RCC 7860 (cell line): ENCODE data around the gene R3HCC1L.
"Not testable (repeated sequence)": the region's sequence is repeated elsewhere in the genome, so short reads cannot be mapped to it uniquely, and the experiment has no call there.

Experiments
- DNase-seq: peaks from one replicate; pipeline ENCODE4 v3.0.0-alpha.2; 2015; ENCODE audit warnings: low spot score
- FAIRE-seq: peaks from 2 replicates; lab custom pipeline; 2012; peaks lifted over from hg19 to GRCh38; lab: Jason Lieb, UNC

R3HCC1L gene

DNA sequence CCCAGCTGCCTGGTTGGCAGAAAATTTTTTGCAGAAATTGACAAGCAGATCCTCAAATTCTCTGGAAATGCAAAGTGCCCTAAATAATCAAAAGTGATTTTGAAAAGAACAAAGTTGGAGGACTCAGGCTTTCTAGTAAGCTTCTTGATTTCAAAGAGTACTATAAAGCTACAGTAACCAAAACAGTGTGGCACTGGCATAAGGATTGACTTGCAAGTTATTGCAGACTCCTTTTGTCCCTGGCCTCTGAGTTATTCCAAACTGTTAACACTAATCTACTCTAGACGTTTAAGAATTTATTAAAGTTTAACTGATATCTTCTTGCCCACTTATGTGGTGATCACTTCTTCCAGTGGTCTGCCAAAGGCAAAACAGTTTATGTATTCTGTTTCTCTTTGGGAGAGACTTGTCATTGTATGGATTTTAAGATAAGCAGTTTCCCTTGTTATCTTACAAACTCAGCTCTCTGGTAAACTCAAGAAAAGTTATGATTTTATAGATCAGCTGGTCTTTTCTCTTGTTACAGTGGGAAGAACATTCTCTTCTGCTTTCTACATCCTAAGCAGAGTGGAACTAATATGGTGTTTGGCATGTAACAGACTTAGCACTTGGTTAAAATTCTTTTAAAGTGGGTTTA is 92.2 kb downstream of the R3HCC1L start:
- no peak for FAIRE-seq
- no peak for DNase-seq

GRCh38 chr10:98227713-98228112 is 93.3 kb downstream of the R3HCC1L start:
- not testable (repeated sequence) for FAIRE-seq, DNase-seq

GRCh38 chr10:98228266-98228665 is 93.8 kb downstream of the R3HCC1L start:
- DNase-seq, FAIRE-seq: not testable (repeated sequence)

DNA sequence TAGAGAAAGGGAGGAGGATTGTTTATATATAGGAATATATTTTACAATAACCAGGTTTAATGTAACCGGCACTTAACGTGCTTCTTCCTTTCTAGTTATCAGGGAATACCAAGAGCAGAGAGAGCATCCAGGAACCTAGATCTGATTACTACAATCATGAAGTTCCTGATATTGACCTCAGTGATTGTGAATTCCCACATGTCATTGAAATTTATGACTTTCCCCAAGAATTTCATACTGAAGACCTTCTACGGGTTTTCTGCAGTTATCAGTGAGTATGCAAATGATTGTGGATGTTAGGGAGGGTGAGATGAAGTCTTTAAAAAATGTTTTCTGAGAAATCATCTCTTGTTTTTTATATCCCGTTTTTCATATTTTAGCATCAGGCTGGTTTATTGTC is 97.0 kb downstream of the R3HCC1L start:
- FAIRE-seq (no peak), DNase-seq (no peak)

GRCh38 chr10:98235846-98236245 is 101.4 kb downstream of the R3HCC1L start:
- DNase-seq (no peak), FAIRE-seq (no peak)

DNA sequence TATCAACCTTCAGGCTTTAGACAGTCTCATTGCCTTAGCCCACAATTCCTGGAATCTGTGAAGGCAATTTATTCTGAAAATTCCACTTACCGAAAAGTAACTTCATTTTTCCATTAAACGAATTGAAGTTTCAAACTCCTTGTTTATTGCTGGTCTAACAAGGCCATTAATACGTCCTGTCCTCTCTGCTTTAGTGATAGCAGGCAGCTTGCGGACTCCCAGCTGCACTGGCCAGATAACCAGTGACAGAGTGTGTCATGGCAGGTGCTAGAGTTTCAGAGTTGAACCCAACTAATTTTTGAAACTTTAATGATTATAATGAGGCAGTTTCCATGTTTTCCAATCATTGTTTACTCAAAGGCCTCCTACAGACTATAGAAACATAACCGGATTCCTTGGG is 102.4 kb downstream of the R3HCC1L start:
- DNase-seq (no peak), FAIRE-seq (no peak)

DNA sequence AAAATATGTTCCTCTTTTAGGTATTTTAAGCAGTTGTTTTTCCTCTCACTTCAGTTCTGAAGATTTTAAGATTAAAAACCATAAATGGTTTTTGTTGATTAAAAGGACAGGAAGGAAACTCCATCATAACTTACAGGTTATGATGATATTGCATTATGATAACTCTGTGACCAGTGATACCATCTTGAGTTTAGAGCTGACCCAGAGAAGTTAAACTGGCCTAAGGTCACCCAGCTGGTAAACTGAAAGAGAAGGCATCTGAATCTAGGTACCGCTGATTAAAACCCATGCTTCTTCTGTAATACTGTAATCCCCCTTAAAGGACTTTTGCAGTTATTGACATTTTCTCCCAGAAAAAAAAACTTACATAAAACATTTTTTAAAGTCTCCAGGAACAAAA is 103.9 kb downstream of the R3HCC1L start:
- DNase-seq = no peak
- FAIRE-seq = no peak

- FAIRE-seq = no peak
- DNase-seq = no peak
Observed at GRCh38 chr10:98240524-98240923, 106.1 kb downstream of the R3HCC1L start.

- no peak for FAIRE-seq
- DNase-seq = no peak
Observed at GRCh38 chr10:98242823-98243222, 108.4 kb downstream of the R3HCC1L start.

GRCh38 chr10:98244141-98244540 is 109.7 kb downstream of the R3HCC1L start:
- no peak for FAIRE-seq

DNA sequence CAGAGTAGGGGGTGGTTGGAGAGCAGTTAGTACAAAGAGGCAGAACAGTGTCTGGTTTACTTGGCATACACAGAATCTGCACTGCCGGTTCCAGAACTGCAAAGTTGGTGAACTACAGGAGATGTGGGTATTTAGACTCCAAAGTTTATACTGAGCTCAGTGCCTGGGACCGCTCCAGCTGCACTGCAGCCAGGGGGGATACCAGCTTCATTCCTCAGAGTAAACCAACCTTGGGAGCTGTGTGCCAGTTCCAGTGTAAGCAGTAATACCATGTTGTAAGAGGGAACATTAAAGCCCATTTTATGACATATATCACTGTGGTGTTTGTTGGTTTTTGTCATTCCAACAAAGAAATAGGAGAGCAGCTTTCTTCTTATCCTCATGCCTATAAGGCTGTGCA is 110.1 kb downstream of the R3HCC1L start:
- no peak for DNase-seq
- FAIRE-seq = no peak

More at GRCh38 chr10:98244141-98244540, 109.7 kb downstream of the R3HCC1L start:
- no peak for DNase-seq

GRCh38 chr10:98246911-98247805 is 112.7 kb downstream of the R3HCC1L start:
- FAIRE-seq (no peak), DNase-seq (no peak)

- no peak for FAIRE-seq
- DNase-seq = no peak
Observed at GRCh38 chr10:98248018-98248417, 113.6 kb downstream of the R3HCC1L start.

GRCh38 chr10:98249134-98249533 is 114.7 kb downstream of the R3HCC1L start:
- DNase-seq = no peak
- no peak for FAIRE-seq

DNA sequence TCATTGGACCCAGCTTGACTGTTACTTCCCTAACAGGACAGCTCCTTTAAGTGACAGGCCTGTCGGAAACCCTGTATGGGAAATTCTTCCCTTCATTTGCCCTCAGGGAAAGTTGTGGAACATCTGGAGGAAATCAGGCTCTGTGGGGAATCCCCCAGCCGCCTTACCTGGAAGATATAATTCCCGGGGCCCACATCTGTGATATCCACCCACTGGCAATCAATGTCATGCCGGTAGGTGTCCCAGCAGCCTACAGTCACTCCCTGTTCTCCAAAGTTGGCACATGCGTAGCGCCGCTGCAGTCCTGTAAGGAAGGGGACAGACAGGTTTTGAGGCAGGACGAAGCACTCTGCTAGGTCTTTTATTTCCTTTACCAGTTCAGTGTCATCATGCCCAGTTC is 116.9 kb downstream of the R3HCC1L start:
- FAIRE-seq (no peak), DNase-seq (no peak)

GRCh38 chr10:98252464-98252863 is 118.0 kb downstream of the R3HCC1L start:
- FAIRE-seq (no peak), DNase-seq (no peak)

- DNase-seq (no peak), FAIRE-seq (no peak)
Observed at GRCh38 chr10:98253499-98253898, 119.0 kb downstream of the R3HCC1L start.

DNA sequence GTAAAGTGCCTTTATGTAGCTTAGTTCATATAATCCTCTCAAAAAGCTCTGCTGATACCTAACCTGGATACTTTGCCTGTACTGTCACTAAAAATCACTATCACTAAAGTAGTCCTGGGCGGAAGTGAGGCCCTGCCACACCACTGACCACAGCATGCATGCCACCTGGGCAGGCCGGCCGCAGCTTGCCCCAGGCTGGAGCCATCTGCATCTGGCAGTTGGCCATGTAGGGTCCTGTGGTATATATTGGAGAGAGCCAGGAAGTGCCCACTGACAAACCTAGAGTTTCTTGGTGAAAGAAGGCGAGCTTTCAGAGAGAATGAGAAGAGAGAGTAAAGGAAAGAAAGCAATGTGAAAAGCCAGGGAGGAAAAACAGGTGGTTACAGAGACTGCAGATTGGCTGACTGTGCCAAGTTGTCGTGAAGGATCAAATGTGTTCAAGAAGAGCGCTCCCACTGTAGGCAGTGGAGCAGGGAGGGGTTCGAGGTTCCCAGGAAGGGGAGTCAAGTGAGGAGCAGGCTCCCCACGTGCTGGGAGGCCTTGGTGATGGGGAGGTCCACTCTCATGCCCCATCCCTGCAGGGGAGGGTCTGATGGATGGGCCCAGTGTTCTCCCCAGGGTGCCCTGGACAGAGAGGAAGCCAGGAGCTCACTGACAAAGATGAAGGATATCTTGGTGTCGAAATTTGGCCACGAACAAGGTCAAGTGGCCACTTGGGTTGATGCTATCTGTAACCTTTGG is 119.9 kb downstream of the R3HCC1L start:
- FAIRE-seq (no peak), DNase-seq (no peak)

GRCh38 chr10:98255146-98255877 is 120.9 kb downstream of the R3HCC1L start:
- FAIRE-seq = no peak
- DNase-seq = no peak

GRCh38 chr10:98256692-98257091 is 122.2 kb downstream of the R3HCC1L start:
- no peak for FAIRE-seq
- no peak for DNase-seq

DNA sequence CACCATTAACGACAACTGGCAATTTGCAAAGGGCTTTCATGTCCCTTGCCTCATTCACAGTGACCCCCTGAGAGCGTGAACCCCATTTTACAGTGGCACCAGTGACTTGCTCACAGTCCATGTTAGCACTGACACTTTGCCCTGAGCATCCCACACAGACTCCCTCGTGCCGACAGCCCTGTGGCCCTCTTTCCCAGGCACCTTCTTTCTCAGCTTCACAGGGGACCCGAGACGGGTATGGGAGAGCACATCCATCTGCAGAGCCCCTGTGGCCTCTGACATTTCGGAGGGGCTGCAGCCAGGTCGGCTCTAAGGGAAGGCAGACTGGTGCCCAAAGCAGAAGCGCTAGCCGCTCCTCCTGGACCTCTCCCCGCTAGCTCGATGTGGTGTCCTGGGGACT is 122.7 kb downstream of the R3HCC1L start:
- FAIRE-seq = no peak
- no peak for DNase-seq
